ENCODE measurements around the gene DCUN1D2. TPM values are rescaled to one million over a fixed set of nuclear protein-coding genes. Genes with fewer than 3 reads are reported as not detected.
"Not testable (repeated sequence)": the region's sequence is repeated elsewhere in the genome, so short reads cannot be mapped to it uniquely, and the experiment has no call there.

The DCUN1D2 gene
- polyA plus RNA-seq, 2 donors = 6.9 to 8.9 TPM

DNA sequence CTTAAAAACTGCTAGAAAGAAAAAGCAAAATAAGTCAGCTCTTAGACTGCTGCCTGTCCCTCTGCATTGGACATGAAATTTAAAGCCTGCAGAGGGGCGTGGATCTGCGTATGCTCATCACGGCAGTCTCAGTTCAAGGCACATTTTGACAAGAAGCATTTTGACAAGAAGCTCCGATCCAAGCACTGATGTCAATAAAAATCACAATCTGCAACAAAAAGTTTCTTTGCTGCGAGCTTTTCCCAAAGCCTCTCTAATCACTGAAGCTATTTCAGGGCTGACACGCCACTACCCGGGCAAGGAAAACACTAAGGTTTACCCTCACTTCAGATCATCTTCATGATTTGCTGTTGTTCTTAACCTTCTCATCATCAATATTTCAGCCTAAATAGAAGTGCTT, 7.4 kb downstream of the DCUN1D2 start:
- no peaks in the 10 kb centered on the region for H3K4me1 ChIP-seq (ENCODE audit: control insufficient read depth in 2 of 2, insufficient read depth in 2 of 2, low read length in 1 of 2)
- H3K27ac ChIP-seq (ENCODE audit: low read depth in 2 of 2, low read length in 1 of 2) = no peak overlapping the region
- H3K4me3 ChIP-seq (ENCODE audit: low read depth in 1 of 2, low read length in 2 of 2) = no peak overlapping the region
- H3K27me3 ChIP-seq (ENCODE audit: control insufficient read depth in 1 of 2, insufficient read depth in 2 of 2, low read length in 2 of 2) = no peaks in the 10 kb centered on the region
- H3K36me3 ChIP-seq (ENCODE audit: control insufficient read depth in 2 of 2, insufficient read depth in 2 of 2, low read length in 1 of 2) = peaks cover 0 to 2% of the 10 kb centered on the region in 2 donors
- WGBS, 2 donors = 90 to 92% methylated on average over 7 of the region's 7 CpGs
- no peaks in the 10 kb centered on the region for H3K9me3 ChIP-seq (ENCODE audit: control insufficient read depth in 2 of 2, insufficient read depth in 1 of 2, low read depth in 1 of 2, low read length in 1 of 2)

DNA sequence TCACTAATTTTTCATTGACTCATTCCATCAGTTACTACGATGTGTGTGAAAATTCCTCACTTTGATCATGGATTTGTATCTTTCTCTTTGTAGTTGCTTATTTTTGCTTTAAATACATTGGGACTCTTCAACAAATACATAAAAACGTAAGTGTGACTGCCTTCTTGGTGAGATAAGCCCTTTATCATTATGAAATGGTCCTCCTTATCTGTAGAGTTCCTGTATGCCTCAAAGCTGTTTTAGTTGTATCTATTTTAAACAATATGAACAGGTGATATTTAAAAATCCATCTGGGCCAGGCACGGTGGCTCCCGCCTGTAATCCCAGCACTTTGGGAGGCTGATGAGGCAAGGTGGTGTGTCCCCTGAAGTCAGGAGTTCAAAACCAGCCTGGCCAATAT, 11.3 kb downstream of the DCUN1D2 start:
- Histone ChIP-seq H3K36me3 (ENCODE audit: control insufficient read depth in 2 of 2, insufficient read depth in 2 of 2, low read length in 1 of 2) (peaks cover 0 to 14% of the 10 kb centered on the region in 2 donors), H3K9me3 (ENCODE audit: control insufficient read depth in 2 of 2, insufficient read depth in 1 of 2, low read depth in 1 of 2, low read length in 1 of 2) (no peaks in the 10 kb centered on the region), H3K27me3 (ENCODE audit: control insufficient read depth in 1 of 2, insufficient read depth in 2 of 2, low read length in 2 of 2) (no peaks in the 10 kb centered on the region), H3K4me1 (ENCODE audit: control insufficient read depth in 2 of 2, insufficient read depth in 2 of 2, low read length in 1 of 2) (no peaks in the 10 kb centered on the region), H3K27ac (ENCODE audit: low read depth in 2 of 2, low read length in 1 of 2) (no peak overlapping the region), H3K4me3 (ENCODE audit: low read depth in 1 of 2, low read length in 2 of 2) (no peak overlapping the region)
- WGBS, 2 donors = 82 to 85% methylated on average over 4 of the region's 4 CpGs

DNA sequence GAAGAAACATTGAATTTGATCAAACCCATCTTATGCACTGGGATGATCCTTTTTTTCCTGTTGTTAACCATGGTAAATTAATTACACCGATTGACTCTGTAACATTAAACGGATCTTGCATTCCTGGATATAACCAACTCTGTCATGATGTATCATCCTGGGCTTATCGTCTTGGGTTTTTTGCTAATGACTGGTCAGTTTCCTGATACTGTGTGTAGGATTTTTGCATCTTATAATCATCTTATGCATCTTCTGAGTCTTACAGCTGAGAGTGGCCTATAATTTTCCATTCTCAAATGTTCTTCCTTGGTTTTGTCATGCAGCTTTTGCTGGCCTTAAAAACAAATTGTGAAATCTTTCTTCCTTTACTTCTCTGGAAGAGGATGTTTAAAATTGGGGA, 12.8 kb downstream of the DCUN1D2 start:
- peaks cover 0 to 14% of the 10 kb centered on the region in 2 donors for H3K36me3 ChIP-seq (ENCODE audit: control insufficient read depth in 2 of 2, insufficient read depth in 2 of 2, low read length in 1 of 2)
- H3K4me3 ChIP-seq (ENCODE audit: low read depth in 1 of 2, low read length in 2 of 2) = no peak overlapping the region
- 99 to 100% methylated on average over 3 of the region's 3 CpGs for WGBS, 2 donors
- H3K27ac ChIP-seq (ENCODE audit: low read depth in 2 of 2, low read length in 1 of 2) = no peak overlapping the region
- H3K9me3 ChIP-seq (ENCODE audit: control insufficient read depth in 2 of 2, insufficient read depth in 1 of 2, low read depth in 1 of 2, low read length in 1 of 2) = no peaks in the 10 kb centered on the region
- no peaks in the 10 kb centered on the region for H3K27me3 ChIP-seq (ENCODE audit: control insufficient read depth in 1 of 2, insufficient read depth in 2 of 2, low read length in 2 of 2)
- H3K4me1 ChIP-seq (ENCODE audit: control insufficient read depth in 2 of 2, insufficient read depth in 2 of 2, low read length in 1 of 2) = no peaks in the 10 kb centered on the region

DNA sequence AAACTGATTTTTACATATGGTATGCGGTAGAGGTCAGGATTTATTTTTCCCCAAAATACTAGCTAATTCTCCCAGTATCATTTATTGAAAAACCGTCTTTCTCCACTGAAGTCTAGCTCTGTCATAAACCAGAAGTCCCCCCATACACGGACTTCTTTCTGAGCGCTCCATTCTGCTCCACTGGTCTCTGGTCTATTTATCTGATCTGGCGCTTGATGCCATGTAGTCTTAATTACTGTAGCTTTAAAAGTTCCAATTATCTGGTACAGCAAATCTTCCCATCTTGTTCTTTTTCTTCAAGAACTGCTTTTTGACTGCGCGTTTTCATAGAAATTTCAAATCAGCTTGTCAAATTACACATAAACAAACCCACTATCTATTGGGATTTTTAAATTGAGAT, 13.7 kb downstream of the DCUN1D2 start:
- Histone ChIP-seq H3K9me3 (ENCODE audit: control insufficient read depth in 2 of 2, insufficient read depth in 1 of 2, low read depth in 1 of 2, low read length in 1 of 2) (no peaks in the 10 kb centered on the region), H3K4me3 (ENCODE audit: low read depth in 1 of 2, low read length in 2 of 2) (no peak overlapping the region), H3K27me3 (ENCODE audit: control insufficient read depth in 1 of 2, insufficient read depth in 2 of 2, low read length in 2 of 2) (no peaks in the 10 kb centered on the region), H3K4me1 (ENCODE audit: control insufficient read depth in 2 of 2, insufficient read depth in 2 of 2, low read length in 1 of 2) (no peaks in the 10 kb centered on the region), H3K27ac (ENCODE audit: low read depth in 2 of 2, low read length in 1 of 2) (no peak overlapping the region), H3K36me3 (ENCODE audit: control insufficient read depth in 2 of 2, insufficient read depth in 2 of 2, low read length in 1 of 2) (peaks cover 0 to 14% of the 10 kb centered on the region in 2 donors)
- WGBS, 2 donors = 97 to 98% methylated on average over 7 of the region's 7 CpGs

DNA sequence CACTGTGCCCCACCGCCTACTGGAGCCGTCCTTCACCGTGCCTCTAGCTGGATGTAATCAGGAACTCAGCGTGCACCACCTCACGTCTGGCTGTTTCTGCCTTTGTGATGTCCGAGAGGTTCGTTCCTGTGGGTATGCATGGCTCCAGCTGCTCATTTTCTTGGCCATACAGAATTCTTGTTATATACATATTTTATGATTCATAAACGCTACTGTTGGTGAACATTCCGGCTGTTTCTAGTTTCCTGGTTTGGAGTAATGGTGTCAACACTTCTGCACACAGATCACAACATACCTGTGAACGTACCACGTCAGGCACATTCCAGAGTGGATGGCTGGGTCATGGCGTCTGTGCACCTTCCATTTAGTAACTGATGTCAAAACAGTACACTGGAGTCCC, 14.6 kb downstream of the DCUN1D2 start:
- H3K36me3 ChIP-seq (ENCODE audit: control insufficient read depth in 2 of 2, insufficient read depth in 2 of 2, low read length in 1 of 2) = peaks cover 0 to 14% of the 10 kb centered on the region in 2 donors
- no peaks in the 10 kb centered on the region for H3K4me1 ChIP-seq (ENCODE audit: control insufficient read depth in 2 of 2, insufficient read depth in 2 of 2, low read length in 1 of 2)
- no peak overlapping the region for H3K27ac ChIP-seq (ENCODE audit: low read depth in 2 of 2, low read length in 1 of 2)
- no peaks in the 10 kb centered on the region for H3K27me3 ChIP-seq (ENCODE audit: control insufficient read depth in 1 of 2, insufficient read depth in 2 of 2, low read length in 2 of 2)
- WGBS, 2 donors = 95 to 97% methylated on average over 12 of the region's 12 CpGs
- H3K4me3 ChIP-seq (ENCODE audit: low read depth in 1 of 2, low read length in 2 of 2) = no peak overlapping the region
- no peaks in the 10 kb centered on the region for H3K9me3 ChIP-seq (ENCODE audit: control insufficient read depth in 2 of 2, insufficient read depth in 1 of 2, low read depth in 1 of 2, low read length in 1 of 2)

DNA sequence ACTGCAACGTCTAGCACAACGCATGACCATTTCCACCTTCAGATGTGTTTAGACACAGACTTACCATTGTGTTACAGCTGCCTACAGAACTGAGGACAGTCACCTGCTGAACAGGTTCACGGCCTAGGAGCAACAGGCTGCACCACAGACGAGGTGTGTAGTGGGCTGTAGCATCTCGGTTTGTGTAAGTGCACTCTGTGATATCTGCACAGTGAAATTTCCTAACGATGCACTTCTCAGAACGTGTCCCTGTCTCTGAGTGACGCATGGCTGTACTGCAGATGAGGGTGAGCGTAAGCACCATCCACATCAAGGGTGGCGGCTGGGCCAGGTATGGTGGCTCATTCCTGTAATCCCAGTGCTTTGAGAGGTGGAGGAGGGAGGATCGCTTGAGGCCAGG, 15.2 kb downstream of the DCUN1D2 start:
- Histone ChIP-seq H3K36me3 (ENCODE audit: control insufficient read depth in 2 of 2, insufficient read depth in 2 of 2, low read length in 1 of 2) (peaks cover 0 to 14% of the 10 kb centered on the region in 2 donors), H3K4me1 (ENCODE audit: control insufficient read depth in 2 of 2, insufficient read depth in 2 of 2, low read length in 1 of 2) (no peaks in the 10 kb centered on the region), H3K9me3 (ENCODE audit: control insufficient read depth in 2 of 2, insufficient read depth in 1 of 2, low read depth in 1 of 2, low read length in 1 of 2) (no peaks in the 10 kb centered on the region), H3K27me3 (ENCODE audit: control insufficient read depth in 1 of 2, insufficient read depth in 2 of 2, low read length in 2 of 2) (no peaks in the 10 kb centered on the region), H3K27ac (ENCODE audit: low read depth in 2 of 2, low read length in 1 of 2) (no peak overlapping the region), H3K4me3 (ENCODE audit: low read depth in 1 of 2, low read length in 2 of 2) (peak overlapping the region in 1 of 2 donors; percentile 14)
- WGBS, 2 donors = 95 to 96% methylated on average over 11 of the region's 11 CpGs

DNA sequence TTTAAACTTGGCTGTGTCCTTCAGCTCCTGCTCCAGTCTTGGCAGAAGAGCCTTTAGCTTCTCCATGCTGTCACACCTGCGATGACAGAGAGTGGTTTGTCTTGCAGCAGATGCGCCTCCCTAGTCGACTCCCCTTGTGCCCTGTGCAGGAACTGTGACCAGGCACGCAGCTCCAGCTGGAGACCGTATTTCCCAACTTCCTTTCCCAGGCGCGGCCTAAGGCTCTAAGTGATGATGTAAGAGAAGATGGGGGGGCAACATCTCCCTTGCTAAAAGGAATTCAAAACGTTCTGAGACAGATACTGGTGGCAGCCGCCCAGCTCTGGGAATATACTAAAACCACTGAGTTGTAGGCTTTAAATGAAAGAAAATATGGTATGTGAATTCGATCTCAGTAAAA, 16.3 kb downstream of the DCUN1D2 start:
- no peaks in the 10 kb centered on the region for H3K4me1 ChIP-seq (ENCODE audit: control insufficient read depth in 2 of 2, insufficient read depth in 2 of 2, low read length in 1 of 2)
- no peaks in the 10 kb centered on the region for H3K9me3 ChIP-seq (ENCODE audit: control insufficient read depth in 2 of 2, insufficient read depth in 1 of 2, low read depth in 1 of 2, low read length in 1 of 2)
- H3K27me3 ChIP-seq (ENCODE audit: control insufficient read depth in 1 of 2, insufficient read depth in 2 of 2, low read length in 2 of 2) = no peaks in the 10 kb centered on the region
- H3K4me3 ChIP-seq (ENCODE audit: low read depth in 1 of 2, low read length in 2 of 2) = no peak overlapping the region
- WGBS, 2 donors = 79% methylated on average over 10 of the region's 10 CpGs
- no peak overlapping the region for H3K27ac ChIP-seq (ENCODE audit: low read depth in 2 of 2, low read length in 1 of 2)
- H3K36me3 ChIP-seq (ENCODE audit: control insufficient read depth in 2 of 2, insufficient read depth in 2 of 2, low read length in 1 of 2) = peaks cover 0 to 12% of the 10 kb centered on the region in 2 donors

DNA sequence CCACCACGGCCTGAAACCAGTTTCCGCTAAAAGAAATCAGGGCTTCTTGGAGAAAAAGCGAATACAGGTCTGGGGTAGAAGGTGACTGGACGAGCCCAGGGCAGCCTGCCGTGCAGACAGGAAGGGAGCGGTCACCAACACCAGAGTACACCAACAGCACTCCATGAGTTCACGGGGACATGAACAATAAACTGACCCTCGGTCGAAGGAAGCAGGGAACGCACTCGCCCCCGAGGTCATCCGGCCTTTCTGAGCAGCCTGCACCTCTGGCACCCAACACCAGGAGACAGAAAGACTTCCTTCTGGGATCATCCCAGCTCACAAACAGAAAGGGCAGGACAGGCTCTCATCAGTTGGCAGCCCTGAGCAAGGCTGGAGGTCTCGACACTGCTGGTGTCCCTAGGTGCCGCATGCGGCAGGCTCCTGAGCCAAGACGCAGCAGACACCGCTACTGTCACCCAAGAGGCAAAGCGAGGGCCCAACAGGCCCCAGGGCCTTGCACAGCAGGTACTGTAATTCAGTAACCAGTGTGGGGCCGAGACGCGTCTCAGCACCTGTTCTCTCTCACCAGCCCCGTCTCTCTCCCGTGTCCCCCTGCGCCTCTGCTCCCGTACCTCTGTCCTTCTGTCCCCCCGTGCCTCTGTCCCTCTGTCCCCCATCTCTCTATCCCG, 18.0 kb downstream of the DCUN1D2 start:
- WGBS, 2 donors = 90 to 92% methylated on average over 28 of the region's 28 CpGs
- H3K9me3 ChIP-seq (ENCODE audit: control insufficient read depth in 2 of 2, insufficient read depth in 1 of 2, low read depth in 1 of 2, low read length in 1 of 2) = no peaks in the 10 kb centered on the region
- no peak overlapping the region for H3K4me3 ChIP-seq (ENCODE audit: low read depth in 1 of 2, low read length in 2 of 2)
- H3K4me1 ChIP-seq (ENCODE audit: control insufficient read depth in 2 of 2, insufficient read depth in 2 of 2, low read length in 1 of 2) = peaks cover 0 to 2% of the 10 kb centered on the region in 2 donors
- peaks cover 0 to 12% of the 10 kb centered on the region in 2 donors for H3K36me3 ChIP-seq (ENCODE audit: control insufficient read depth in 2 of 2, insufficient read depth in 2 of 2, low read length in 1 of 2)
- H3K27me3 ChIP-seq (ENCODE audit: control insufficient read depth in 1 of 2, insufficient read depth in 2 of 2, low read length in 2 of 2) = no peaks in the 10 kb centered on the region
- no peak overlapping the region for H3K27ac ChIP-seq (ENCODE audit: low read depth in 2 of 2, low read length in 1 of 2)

DNA sequence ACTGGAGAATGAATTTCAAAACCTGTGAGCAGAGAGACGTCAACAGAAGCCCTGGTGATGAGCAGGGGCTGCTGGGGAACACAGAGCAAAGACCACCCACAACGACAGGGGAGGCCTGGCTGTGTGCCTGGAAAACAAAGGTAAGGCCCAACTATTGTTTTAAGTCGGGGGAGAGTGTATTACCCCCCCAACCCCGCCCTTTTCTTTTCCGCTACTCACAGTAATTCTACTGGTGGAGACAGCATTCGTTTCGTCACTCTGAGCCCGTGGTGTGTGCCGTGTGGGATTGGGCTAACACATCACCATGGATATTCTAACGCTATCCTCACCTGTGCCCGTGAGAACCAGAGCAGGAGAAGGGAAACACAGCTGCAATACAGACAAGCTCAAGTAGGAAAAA, 18.7 kb downstream of the DCUN1D2 start:
- peaks cover 0 to 12% of the 10 kb centered on the region in 2 donors for H3K36me3 ChIP-seq (ENCODE audit: control insufficient read depth in 2 of 2, insufficient read depth in 2 of 2, low read length in 1 of 2)
- no peak overlapping the region for H3K4me3 ChIP-seq (ENCODE audit: low read depth in 1 of 2, low read length in 2 of 2)
- H3K27ac ChIP-seq (ENCODE audit: low read depth in 2 of 2, low read length in 1 of 2) = no peak overlapping the region
- WGBS, 2 donors = 82 to 83% methylated on average over 11 of the region's 11 CpGs
- H3K27me3 ChIP-seq (ENCODE audit: control insufficient read depth in 1 of 2, insufficient read depth in 2 of 2, low read length in 2 of 2) = no peaks in the 10 kb centered on the region
- H3K9me3 ChIP-seq (ENCODE audit: control insufficient read depth in 2 of 2, insufficient read depth in 1 of 2, low read depth in 1 of 2, low read length in 1 of 2) = no peaks in the 10 kb centered on the region
- H3K4me1 ChIP-seq (ENCODE audit: control insufficient read depth in 2 of 2, insufficient read depth in 2 of 2, low read length in 1 of 2) = peaks cover 0 to 2% of the 10 kb centered on the region in 2 donors

DNA sequence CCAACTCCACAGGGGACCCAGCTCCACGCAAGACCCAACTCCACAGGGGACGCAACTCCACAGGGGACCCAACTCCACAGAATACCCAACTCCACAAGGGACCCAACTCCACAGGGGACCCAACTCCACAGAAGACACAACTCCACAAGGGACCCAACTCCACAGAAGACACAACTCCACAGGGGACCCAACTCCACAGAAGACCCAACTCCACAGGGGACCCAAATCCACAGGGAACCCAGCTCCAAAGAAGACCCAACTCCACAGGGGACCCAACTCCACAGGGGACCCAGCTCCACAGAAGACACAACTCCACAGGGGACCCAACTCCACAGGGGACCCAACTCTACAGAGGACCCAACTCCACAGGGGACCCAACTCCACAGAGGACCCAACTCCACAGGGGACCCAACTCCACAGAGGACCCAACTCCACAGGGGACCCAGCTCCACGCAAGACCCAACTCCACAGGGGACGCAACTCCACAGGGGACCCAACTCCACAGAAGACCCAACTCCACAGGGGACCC, 19.8 kb downstream of the DCUN1D2 start:
- H3K4me3 ChIP-seq (ENCODE audit: low read depth in 1 of 2, low read length in 2 of 2); H3K27me3 ChIP-seq (ENCODE audit: control insufficient read depth in 1 of 2, insufficient read depth in 2 of 2, low read length in 2 of 2); H3K36me3 ChIP-seq (ENCODE audit: control insufficient read depth in 2 of 2, insufficient read depth in 2 of 2, low read length in 1 of 2); H3K27ac ChIP-seq (ENCODE audit: low read depth in 2 of 2, low read length in 1 of 2); H3K4me1 ChIP-seq (ENCODE audit: control insufficient read depth in 2 of 2, insufficient read depth in 2 of 2, low read length in 1 of 2); H3K9me3 ChIP-seq (ENCODE audit: control insufficient read depth in 2 of 2, insufficient read depth in 1 of 2, low read depth in 1 of 2, low read length in 1 of 2): not testable (repeated sequence)
- WGBS, 2 donors = 98 to 100% methylated on average over 4 of the region's 4 CpGs

All from esophagus (tissue), 2 donors.